ENCODE results near the gene GDF10.

- TF ChIP-seq, protein P1, sequence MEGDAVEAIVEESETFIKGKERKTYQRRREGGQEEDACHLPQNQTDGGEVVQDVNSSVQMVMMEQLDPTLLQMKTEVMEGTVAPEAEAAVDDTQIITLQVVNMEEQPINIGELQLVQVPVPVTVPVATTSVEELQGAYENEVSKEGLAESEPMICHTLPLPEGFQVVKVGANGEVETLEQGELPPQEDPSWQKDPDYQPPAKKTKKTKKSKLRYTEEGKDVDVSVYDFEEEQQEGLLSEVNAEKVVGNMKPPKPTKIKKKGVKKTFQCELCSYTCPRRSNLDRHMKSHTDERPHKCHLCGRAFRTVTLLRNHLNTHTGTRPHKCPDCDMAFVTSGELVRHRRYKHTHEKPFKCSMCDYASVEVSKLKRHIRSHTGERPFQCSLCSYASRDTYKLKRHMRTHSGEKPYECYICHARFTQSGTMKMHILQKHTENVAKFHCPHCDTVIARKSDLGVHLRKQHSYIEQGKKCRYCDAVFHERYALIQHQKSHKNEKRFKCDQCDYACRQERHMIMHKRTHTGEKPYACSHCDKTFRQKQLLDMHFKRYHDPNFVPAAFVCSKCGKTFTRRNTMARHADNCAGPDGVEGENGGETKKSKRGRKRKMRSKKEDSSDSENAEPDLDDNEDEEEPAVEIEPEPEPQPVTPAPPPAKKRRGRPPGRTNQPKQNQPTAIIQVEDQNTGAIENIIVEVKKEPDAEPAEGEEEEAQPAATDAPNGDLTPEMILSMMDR (conservative IDR thresholded peaks at IDR 0.05; ENCODE audit: low read depth, low read length) = peak; percentile 90
- TF ChIP-seq EZH2 (IDR thresholded peaks at IDR 0.05; ENCODE audit: low read length, unreplicated experiment) = no peak
Observed at GRCh38 chr10:47340608-47341170, 40.7 kb downstream of the GDF10 start.
